ENCODE data around the gene P2RY4.
"Not testable (repeated sequence)": the region's sequence is repeated elsewhere in the genome, so short reads cannot be mapped to it uniquely, and the experiment has no call there.

The P2RY4 gene

DNA sequence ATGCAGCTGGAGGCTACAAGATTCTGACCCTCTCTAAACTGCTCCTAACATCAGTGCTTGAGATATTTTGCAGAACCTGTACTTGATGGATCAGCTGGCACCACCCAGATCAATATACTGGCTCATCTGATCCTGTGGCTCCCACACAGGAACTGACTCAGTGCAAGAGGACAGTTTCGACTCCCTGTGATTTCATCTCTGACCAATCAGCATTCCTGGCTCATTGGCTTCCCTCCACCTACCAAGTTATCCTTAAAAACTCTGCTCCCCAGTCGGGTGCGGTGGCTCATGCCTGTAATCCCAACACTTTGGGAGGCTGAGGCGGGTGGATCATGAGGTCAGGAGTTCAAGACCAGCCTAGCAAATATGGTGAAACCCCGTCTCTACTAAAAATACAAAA lies 16.4 kb downstream of the P2RY4 start:
- not testable (repeated sequence) for DNase-seq (ENCODE audit: low spot score)

DNA sequence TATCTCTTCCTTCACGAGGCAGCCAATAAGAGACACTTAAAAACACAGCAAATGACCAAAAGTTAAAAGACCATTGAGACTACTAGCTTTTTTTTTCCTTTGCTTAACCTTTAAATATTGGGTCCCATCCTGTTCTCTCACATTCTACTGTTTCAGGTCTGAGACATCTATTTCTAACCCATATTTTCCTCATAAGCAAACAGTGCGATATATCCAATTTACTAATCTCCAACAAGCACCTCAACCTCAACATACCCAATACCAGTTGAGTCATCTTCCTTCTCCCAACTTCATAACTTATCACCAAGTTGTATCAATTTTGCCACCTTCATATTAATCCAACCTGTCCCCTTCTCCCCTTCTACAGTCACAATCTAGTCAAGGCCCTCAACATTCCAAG lies 18.5 kb downstream of the P2RY4 start:
- no peak for DNase-seq (ENCODE audit: low spot score)

DNA sequence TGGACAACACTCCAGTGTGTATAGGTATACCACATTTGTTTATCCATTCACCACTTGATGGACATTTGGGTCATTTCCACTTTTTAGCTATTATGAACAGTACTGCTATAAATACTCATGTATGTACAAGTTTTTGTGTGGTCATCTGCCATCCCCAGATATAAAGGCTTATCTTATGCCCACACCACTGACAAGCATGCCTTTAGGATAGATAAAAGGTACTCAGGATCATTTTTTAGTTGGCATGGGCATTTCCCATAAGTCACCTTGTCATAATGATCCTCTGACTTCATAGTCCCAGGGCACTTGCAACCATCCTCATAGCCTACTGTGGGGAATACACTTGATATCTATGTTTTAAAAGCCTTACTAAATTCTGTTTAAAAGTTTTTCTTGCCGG lies 19.3 kb downstream of the P2RY4 start:
- no peak for DNase-seq (ENCODE audit: low spot score)

DNA sequence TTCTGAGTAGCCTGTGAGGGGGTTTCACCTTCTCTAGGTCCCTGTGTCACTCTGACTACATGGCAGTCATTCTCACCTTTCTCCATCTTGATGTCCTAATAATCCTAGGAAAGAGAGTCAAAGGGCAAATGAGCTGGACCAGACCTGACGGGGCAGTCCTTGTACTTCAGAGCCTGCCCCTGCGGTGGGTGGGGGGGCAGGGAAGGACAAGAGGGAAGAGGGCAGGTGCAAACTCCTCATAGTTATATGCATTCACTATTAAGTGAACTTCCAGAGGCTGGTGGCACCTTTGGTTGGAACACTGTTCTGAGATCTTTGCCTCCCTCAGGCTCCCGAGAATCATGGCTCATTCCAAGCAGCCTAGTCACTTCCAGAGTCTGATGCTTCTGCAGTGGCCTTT lies 25.6 kb downstream of the P2RY4 start, which contains the start of gene AWAT1:
Gene AWAT1, plus strand, starts transcription at position 301 of the 400 bp plus-strand sequence. Its CDS starts 41 bp downstream, at position 342.
- DNase-seq (ENCODE audit: low spot score): no peak

DNA sequence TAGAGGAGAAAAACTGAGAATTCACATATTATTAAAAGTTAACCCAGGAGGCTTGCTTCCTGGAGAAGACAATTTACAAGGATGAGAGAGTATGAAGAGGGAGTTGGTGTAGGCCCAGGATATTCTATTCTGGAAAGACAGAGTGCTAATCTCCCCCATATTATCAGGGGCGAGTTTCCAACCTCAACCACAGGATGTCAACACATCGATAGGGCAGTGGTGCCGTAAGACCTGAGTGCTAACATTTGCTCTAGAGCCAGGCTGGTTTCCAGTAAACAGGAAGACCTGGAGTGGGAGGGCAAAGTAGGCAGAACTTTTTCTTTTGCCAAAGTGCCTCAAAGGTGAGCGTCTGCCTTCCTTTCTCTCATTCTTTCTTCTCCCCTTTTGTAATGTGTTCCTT lies 28.3 kb downstream of the P2RY4 start:
- no peak for DNase-seq (ENCODE audit: low spot score)

DNA sequence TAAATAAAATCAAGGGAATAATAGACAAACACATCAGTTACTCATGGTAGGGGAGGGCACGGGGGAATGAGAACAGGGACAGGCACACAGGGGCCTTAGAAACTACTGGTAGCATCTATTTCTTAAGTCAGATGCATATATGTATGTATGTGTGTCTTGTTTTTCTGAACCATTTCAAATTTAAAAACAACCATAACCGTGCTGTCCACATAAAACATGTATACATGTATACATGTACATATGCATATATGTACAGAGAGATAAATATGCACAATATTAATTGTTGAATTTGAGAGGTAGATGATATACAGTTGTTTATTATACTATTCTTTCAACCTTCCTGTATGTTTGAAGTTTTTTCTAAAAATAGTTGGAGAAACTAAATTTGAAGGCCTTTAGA lies 33.3 kb downstream of the P2RY4 start:
- DNase-seq (ENCODE audit: low spot score): no peak

DNA sequence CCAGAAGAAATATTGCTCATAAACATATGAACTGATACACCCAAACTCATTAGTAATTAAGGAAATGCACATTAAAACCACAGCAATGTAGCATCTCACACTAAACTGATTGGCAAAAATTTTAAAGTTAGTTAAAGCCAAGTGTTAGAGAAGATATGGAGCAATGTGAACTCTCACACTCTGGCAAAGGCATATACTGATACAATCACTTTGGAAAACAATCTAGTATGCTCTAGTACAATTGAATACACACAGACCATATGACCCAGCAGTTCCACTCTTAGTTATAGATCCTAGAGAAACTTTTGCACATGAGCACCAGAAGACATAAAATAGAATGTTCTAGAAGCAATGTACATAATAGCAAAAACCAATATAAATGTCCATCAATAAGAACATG lies 34.0 kb downstream of the P2RY4 start:
- DNase-seq (ENCODE audit: low spot score): no peak

DNA sequence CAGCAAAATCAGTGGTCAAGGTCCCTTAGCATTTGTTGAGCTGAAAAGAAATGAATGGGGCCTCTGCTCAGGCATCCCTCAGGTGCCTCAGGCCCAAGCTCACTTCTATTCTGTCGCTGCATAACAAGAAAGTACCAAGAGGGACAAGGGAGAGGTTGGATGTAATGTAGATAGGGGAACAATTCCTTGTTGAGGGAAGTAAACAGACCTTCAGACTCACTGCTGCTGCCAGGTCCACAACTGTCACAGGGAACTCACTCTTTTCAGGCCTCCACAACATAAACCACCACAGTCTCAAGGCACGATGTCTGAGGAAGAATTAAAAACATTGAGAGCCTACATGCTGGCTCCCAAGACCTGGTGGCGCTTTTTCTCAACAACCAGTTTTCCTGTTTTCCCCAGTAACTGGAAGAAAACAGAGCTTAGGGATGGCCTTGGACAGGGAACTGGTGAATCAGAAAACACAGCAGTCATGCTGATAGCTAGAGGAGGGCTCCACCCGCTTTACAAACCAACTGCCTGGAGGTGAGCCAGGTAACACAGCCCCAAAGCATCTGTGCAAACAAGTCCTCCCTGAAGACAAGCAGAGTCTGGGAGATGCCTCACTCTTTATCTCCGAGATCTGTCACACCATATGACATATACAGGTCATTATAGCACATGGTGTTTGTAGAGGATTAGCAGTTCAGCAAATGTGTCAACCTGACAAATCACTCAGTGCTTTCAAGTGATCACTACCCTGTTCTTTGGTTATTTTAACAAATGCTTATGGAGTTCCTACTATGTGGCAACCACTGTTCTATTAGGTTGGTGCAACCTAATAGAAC lies 39.9 kb downstream of the P2RY4 start:
- DNase-seq (ENCODE audit: low spot score): no peak

DNA sequence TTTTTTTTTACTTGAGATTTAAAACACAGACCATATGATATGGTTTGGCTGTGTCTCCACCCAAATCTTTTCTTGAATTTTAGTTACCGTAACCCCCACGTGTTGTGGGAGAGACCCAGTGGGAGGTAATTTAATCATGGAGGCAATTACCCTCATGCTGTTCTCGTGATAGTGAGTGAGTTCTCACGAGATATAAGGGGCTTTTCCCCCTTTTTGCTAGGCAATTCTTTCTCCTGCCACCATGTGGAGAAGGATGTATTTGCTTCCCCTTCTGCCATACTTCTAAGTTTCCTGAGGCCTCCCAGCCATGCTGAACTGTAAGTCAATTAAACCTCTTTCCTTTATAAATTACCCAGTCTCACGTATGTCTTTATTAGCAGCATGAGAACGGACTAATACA lies 50.4 kb downstream of the P2RY4 start:
- not testable (repeated sequence) for DNase-seq (ENCODE audit: low spot score)

DNA sequence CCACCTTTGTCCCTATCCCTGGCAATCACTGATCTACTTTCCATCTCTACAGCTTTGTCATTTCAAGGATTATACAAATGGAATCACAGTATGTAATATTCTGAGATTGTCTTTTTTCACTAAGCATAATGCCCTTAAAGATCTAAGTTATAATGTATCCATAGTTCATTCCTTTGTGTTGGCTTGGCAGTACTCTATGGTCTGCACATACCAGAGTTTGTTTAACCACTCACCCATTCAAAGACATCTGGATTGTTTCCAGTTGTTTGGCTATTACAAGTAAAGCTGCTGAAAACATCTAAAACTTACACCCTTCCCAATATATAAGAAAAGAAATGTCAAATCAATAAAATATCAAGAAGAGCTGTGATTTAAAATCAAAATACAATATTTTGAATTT lies 51.5 kb downstream of the P2RY4 start:
- no peak for DNase-seq (ENCODE audit: low spot score)

Data from left forelimb (tissue), 1 donor.